WTC11 (cell line): ENCODE data around the gene PHTF1.

Experiments
- ARID4B ChIP-seq: sonication (generic); formaldehyde crosslinking; IDR thresholded peaks from 2 replicates; pipeline ENCODE4 v1.8.0; 2023; ENCODE audit warnings: missing genetic modification reagents, mild to moderate bottlenecking, borderline replicate concordance
- CTCF ChIP-seq: fragments of 200-600 bp; IDR thresholded peaks from 2 replicates; pipeline ENCODE4 v1.8.0; 2022; ENCODE audit warnings: antibody characterized with exemption
- ESRRA ChIP-seq: sonication (generic); formaldehyde crosslinking; IDR thresholded peaks from 2 replicates; pipeline ENCODE4 v1.8.1; 2022; ENCODE audit warnings: mild to moderate bottlenecking, missing genetic modification reagents, borderline replicate concordance
- FOXK1 ChIP-seq: sonication (generic); formaldehyde crosslinking; IDR thresholded peaks from 2 replicates; pipeline ENCODE4 v1.8.0; 2022; ENCODE audit warnings: mild to moderate bottlenecking, moderate library complexity, missing genetic modification reagents
- NFYB ChIP-seq: sonication (generic); formaldehyde crosslinking; conservative IDR thresholded peaks from 2 replicates; pipeline ENCODE4 v1.8.0; 2022; ENCODE audit warnings: low read depth, missing genetic modification reagents
- PRDM15 ChIP-seq: sonication (generic); formaldehyde crosslinking; IDR thresholded peaks from 2 replicates; pipeline ENCODE4 v1.8.0; 2022; ENCODE audit warnings: missing genetic modification reagents
- TCF7 ChIP-seq: sonication (generic); formaldehyde crosslinking; IDR thresholded peaks from 2 replicates; pipeline ENCODE4 v1.8.0; 2022; ENCODE audit warnings: mild to moderate bottlenecking, low read depth, missing genetic modification reagents, moderate library complexity
- USF2 ChIP-seq: sonication (generic); formaldehyde crosslinking; IDR thresholded peaks from 2 replicates; pipeline ENCODE4 v1.8.1; 2023; ENCODE audit warnings: mild to moderate bottlenecking, missing genetic modification reagents, moderate library complexity

GRCh38 chr1:113684153-113684541 is 75.1 kb downstream of the PHTF1 start:
- no peak for TF ChIP-seq TCF7 (CRISPR knock-in tag)
- TF ChIP-seq ESRRA (CRISPR knock-in tag): no peak
- TF ChIP-seq NFYB (CRISPR knock-in tag): no peak
- no peak for TF ChIP-seq USF2 (CRISPR knock-in tag)
- TF ChIP-seq FOXK1 (CRISPR knock-in tag): no peak
- no peak for TF ChIP-seq CTCF
- no peak for TF ChIP-seq ARID4B (CRISPR knock-in tag)
- no peak for TF ChIP-seq PRDM15 (CRISPR knock-in tag)
